ENCODE data around the gene KIF16B.
"Not testable (repeated sequence)": the region's sequence is repeated elsewhere in the genome, so short reads cannot be mapped to it uniquely, and the experiment has no call there.

The KIF16B gene

GRCh38 chr20:16472045-16472872 is 101.0 kb downstream of the KIF16B start:
- DNase-seq: peak; percentile 38

- DNase-seq: no peak
These were observed 103.8 kb downstream of the KIF16B start for GRCh38 chr20:16469395-16469905.

- no peak for DNase-seq
These were observed 110.5 kb downstream of the KIF16B start for GRCh38 chr20:16462711-16463110.

- DNase-seq: peak; percentile 53
These were observed 114.1 kb downstream of the KIF16B start for GRCh38 chr20:16459019-16459700.

- no peak for DNase-seq
These were observed 115.7 kb downstream of the KIF16B start for GRCh38 chr20:16457514-16457913.

- DNase-seq: no peak
These were observed 117.9 kb downstream of the KIF16B start for GRCh38 chr20:16455324-16455723.

- DNase-seq: no peak
These were observed 121.3 kb downstream of the KIF16B start for GRCh38 chr20:16451982-16452381.

GRCh38 chr20:16451001-16451400 is 122.2 kb downstream of the KIF16B start:
- no peak for DNase-seq

- DNase-seq: no peak
These were observed 126.3 kb downstream of the KIF16B start for GRCh38 chr20:16446991-16447390.

GRCh38 chr20:16446246-16446645 is 127.0 kb downstream of the KIF16B start:
- DNase-seq: no peak

GRCh38 chr20:16445482-16445881 is 127.8 kb downstream of the KIF16B start:
- DNase-seq: no peak

- no peak for DNase-seq
These were observed 129.0 kb downstream of the KIF16B start for GRCh38 chr20:16444057-16444777.

- no peak for DNase-seq
These were observed 131.6 kb downstream of the KIF16B start for GRCh38 chr20:16441546-16442164.

- DNase-seq: no peak
These were observed 132.6 kb downstream of the KIF16B start for GRCh38 chr20:16440686-16441085.

- DNase-seq: not testable (repeated sequence)
These were observed 133.7 kb downstream of the KIF16B start for GRCh38 chr20:16439540-16439939.

- DNase-seq: no peak
These were observed 135.1 kb downstream of the KIF16B start for GRCh38 chr20:16438100-16438499.

- DNase-seq: no peak
These were observed 135.8 kb downstream of the KIF16B start for GRCh38 chr20:16437387-16437996.

GRCh38 chr20:16434062-16434664 is 139.1 kb downstream of the KIF16B start:
- peak; percentile 3 for DNase-seq

- DNase-seq: no peak
These were observed 140.0 kb downstream of the KIF16B start for GRCh38 chr20:16433293-16433580.

GRCh38 chr20:16432466-16433292 is 140.6 kb downstream of the KIF16B start:
- DNase-seq: no peak

- no peak for DNase-seq
These were observed 145.1 kb downstream of the KIF16B start for GRCh38 chr20:16428112-16428511.

Measured in NCI-H226 (cell line).